ENCODE measurements around the gene GRM8. TPM values are rescaled to one million over a fixed set of nuclear protein-coding genes. Genes with fewer than 3 reads are reported as not detected.

GRM8 gene
- polyA plus RNA-seq, 4 donors, result 1.1 to 11.4 (median 8.5) TPM

GRCh38 chr7:127152423-127152822 is 100.3 kb downstream of the GRM8 start:
- DNase-seq (ENCODE audit: low read depth in 4 of 4, low spot score in 3 of 4), result no peak

- DNase-seq (ENCODE audit: low read depth in 4 of 4, low spot score in 3 of 4), result no peak
Measured at GRCh38 chr7:127151379-127151778, 101.4 kb downstream of the GRM8 start.

GRCh38 chr7:127150543-127150942 is 102.2 kb downstream of the GRM8 start:
- DNase-seq (ENCODE audit: low read depth in 4 of 4, low spot score in 3 of 4), result no peak

GRCh38 chr7:127146746-127147536 is 105.8 kb downstream of the GRM8 start:
- DNase-seq (ENCODE audit: low read depth in 4 of 4, low spot score in 3 of 4), result no peak

- DNase-seq (ENCODE audit: low read depth in 4 of 4, low spot score in 3 of 4), result no peak
Measured at GRCh38 chr7:127137146-127137545, 115.6 kb downstream of the GRM8 start.

- no peak for DNase-seq (ENCODE audit: low read depth in 4 of 4, low spot score in 3 of 4)
Measured at GRCh38 chr7:127135871-127136485, 116.8 kb downstream of the GRM8 start.

- no peak for DNase-seq (ENCODE audit: low read depth in 4 of 4, low spot score in 3 of 4)
Measured at GRCh38 chr7:127123220-127123619, 129.5 kb downstream of the GRM8 start.

GRCh38 chr7:127119517-127119916 is 133.2 kb downstream of the GRM8 start:
- no peak for DNase-seq (ENCODE audit: low read depth in 4 of 4, low spot score in 3 of 4)

- no peak for DNase-seq (ENCODE audit: low read depth in 4 of 4, low spot score in 3 of 4)
Measured at GRCh38 chr7:127114742-127115265, 137.9 kb downstream of the GRM8 start.

- peak; percentile 46 to 73 (median 61) for DNase-seq (ENCODE audit: low read depth in 4 of 4, low spot score in 3 of 4)
Measured at GRCh38 chr7:127107601-127108007, 145.1 kb downstream of the GRM8 start.

GRCh38 chr7:127093340-127093739 is 159.4 kb downstream of the GRM8 start:
- no peak for DNase-seq (ENCODE audit: low read depth in 4 of 4, low spot score in 3 of 4)

- no peak for DNase-seq (ENCODE audit: low read depth in 4 of 4, low spot score in 3 of 4)
Measured at GRCh38 chr7:127091620-127092019, 161.1 kb downstream of the GRM8 start.

- no peak for DNase-seq (ENCODE audit: low read depth in 4 of 4, low spot score in 3 of 4)
Measured at GRCh38 chr7:127089146-127089545, 163.6 kb downstream of the GRM8 start.

- no peak for DNase-seq (ENCODE audit: low read depth in 4 of 4, low spot score in 3 of 4)
Measured at GRCh38 chr7:127081539-127081938, 171.2 kb downstream of the GRM8 start.

GRCh38 chr7:127080576-127080975 is 172.2 kb downstream of the GRM8 start:
- DNase-seq (ENCODE audit: low read depth in 4 of 4, low spot score in 3 of 4), result no peak

- no peak for DNase-seq (ENCODE audit: low read depth in 4 of 4, low spot score in 3 of 4)
Measured at GRCh38 chr7:127066974-127067373, 185.8 kb downstream of the GRM8 start.

GRCh38 chr7:127059475-127059874 is 193.3 kb downstream of the GRM8 start:
- DNase-seq (ENCODE audit: low read depth in 4 of 4, low spot score in 3 of 4), result no peak

- DNase-seq (ENCODE audit: low read depth in 4 of 4, low spot score in 3 of 4), result no peak
Measured at GRCh38 chr7:127057918-127058317, 194.8 kb downstream of the GRM8 start.

- no peak for DNase-seq (ENCODE audit: low read depth in 4 of 4, low spot score in 3 of 4)
Measured at GRCh38 chr7:127056202-127056601, 196.5 kb downstream of the GRM8 start.

GRCh38 chr7:127047521-127047920 is 205.2 kb downstream of the GRM8 start:
- no peak for DNase-seq (ENCODE audit: low read depth in 4 of 4, low spot score in 3 of 4)

- DNase-seq (ENCODE audit: low read depth in 4 of 4, low spot score in 3 of 4), result no peak
Measured at GRCh38 chr7:127041689-127042452, 210.9 kb downstream of the GRM8 start.
